Panc1 (cell line): Measurements from ENCODE around the gene STAM.

ENCODE experiments used
- POLR2AphosphoS5 ChIP-seq: IDR thresholded peaks from 2 replicates; pipeline ENCODE4 v1.6.1; 2012; ENCODE audit warnings: mild to moderate bottlenecking, low read depth, low read length, moderate library complexity
- SIN3A ChIP-seq: IDR thresholded peaks from 2 replicates; pipeline ENCODE4 v1.6.1; 2012; ENCODE audit warnings: low read depth, mild to moderate bottlenecking, low read length, moderate library complexity, borderline replicate concordance; ENCODE audit not compliant: insufficient read depth
- TCF7L2 ChIP-seq: IDR thresholded peaks from 2 replicates; pipeline ENCODE4 v1.6.1; 2011; ENCODE audit warnings: mild to moderate bottlenecking, low read depth, low read length, inconsistent platforms
- TF ChIP-seq, protein P1 (sequence below): fragments of 450-650 bp; IDR thresholded peaks from 2 replicates; pipeline ENCODE4 v1.5.1; 2017; ENCODE audit warnings: mild to moderate bottlenecking

- TF ChIP-seq, protein P1, sequence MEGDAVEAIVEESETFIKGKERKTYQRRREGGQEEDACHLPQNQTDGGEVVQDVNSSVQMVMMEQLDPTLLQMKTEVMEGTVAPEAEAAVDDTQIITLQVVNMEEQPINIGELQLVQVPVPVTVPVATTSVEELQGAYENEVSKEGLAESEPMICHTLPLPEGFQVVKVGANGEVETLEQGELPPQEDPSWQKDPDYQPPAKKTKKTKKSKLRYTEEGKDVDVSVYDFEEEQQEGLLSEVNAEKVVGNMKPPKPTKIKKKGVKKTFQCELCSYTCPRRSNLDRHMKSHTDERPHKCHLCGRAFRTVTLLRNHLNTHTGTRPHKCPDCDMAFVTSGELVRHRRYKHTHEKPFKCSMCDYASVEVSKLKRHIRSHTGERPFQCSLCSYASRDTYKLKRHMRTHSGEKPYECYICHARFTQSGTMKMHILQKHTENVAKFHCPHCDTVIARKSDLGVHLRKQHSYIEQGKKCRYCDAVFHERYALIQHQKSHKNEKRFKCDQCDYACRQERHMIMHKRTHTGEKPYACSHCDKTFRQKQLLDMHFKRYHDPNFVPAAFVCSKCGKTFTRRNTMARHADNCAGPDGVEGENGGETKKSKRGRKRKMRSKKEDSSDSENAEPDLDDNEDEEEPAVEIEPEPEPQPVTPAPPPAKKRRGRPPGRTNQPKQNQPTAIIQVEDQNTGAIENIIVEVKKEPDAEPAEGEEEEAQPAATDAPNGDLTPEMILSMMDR: no peak
- TF ChIP-seq POLR2AphosphoS5 (no peak), SIN3A (no peak), TCF7L2 (no peak)
Observed at GRCh38 chr10:17758200-17758599, 114.2 kb downstream of the STAM start.
